Ishikawa (cell line): ENCODE measurements around the gene ZBTB20.

Experiments used
- CEBPB ChIP-seq: IDR thresholded peaks from 2 replicates; pipeline ENCODE4 v1.6.1; 2012
- CREB1 ChIP-seq: IDR thresholded peaks from 2 replicates; pipeline ENCODE4 v1.6.1; 2012; ENCODE audit warnings: low read depth
- EGR1 ChIP-seq: IDR thresholded peaks from 2 replicates; pipeline ENCODE4 v1.6.1; 2012
- EP300 ChIP-seq: IDR thresholded peaks from 2 replicates; pipeline ENCODE4 v1.6.1; 2012; ENCODE audit warnings: borderline replicate concordance
- FOXM1 ChIP-seq: IDR thresholded peaks from 2 replicates; pipeline ENCODE4 v1.6.1; 2012; ENCODE audit warnings: low read depth, borderline replicate concordance
- MAX ChIP-seq: IDR thresholded peaks from 2 replicates; pipeline ENCODE4 v1.6.1; 2012
- NFIC ChIP-seq: IDR thresholded peaks from 2 replicates; pipeline ENCODE4 v1.6.1; 2012
- RAD21 ChIP-seq: IDR thresholded peaks from 2 replicates; pipeline ENCODE4 v1.6.1; 2012; ENCODE audit warnings: low read depth
- REST ChIP-seq: IDR thresholded peaks from 2 replicates; pipeline ENCODE4 v1.6.1; 2012; ENCODE audit warnings: low read depth, mild to moderate bottlenecking
- TAF1 ChIP-seq: IDR thresholded peaks from 2 replicates; pipeline ENCODE4 v1.6.1; 2012; ENCODE audit warnings: low read depth, mild to moderate bottlenecking
- TCF12 ChIP-seq: IDR thresholded peaks from 2 replicates; pipeline ENCODE4 v1.6.1; 2012; ENCODE audit warnings: low read depth
- TEAD4 ChIP-seq: IDR thresholded peaks from 2 replicates; pipeline ENCODE4 v1.6.1; 2012
- USF1 ChIP-seq: IDR thresholded peaks from 2 replicates; pipeline ENCODE4 v1.6.1; 2012
- YY1 ChIP-seq: IDR thresholded peaks from 2 replicates; pipeline ENCODE4 v1.6.1; 2012; ENCODE audit warnings: low read depth
- ZBTB7A ChIP-seq: IDR thresholded peaks from 2 replicates; pipeline ENCODE4 v1.6.1; 2012; ENCODE audit warnings: low read depth

Gene ZBTB20

GRCh38 chr3:114700637-114701234 lies 446.4 kb downstream of the ZBTB20 start:
- no peak for TF ChIP-seq TCF12
- TF ChIP-seq EGR1 = no peak
- no peak for TF ChIP-seq RAD21
- no peak for TF ChIP-seq FOXM1
- TF ChIP-seq MAX = no peak
- no peak for TF ChIP-seq NFIC
- no peak for TF ChIP-seq CREB1
- TF ChIP-seq ZBTB7A = no peak
- no peak for TF ChIP-seq CEBPB
- TF ChIP-seq TEAD4 = no peak
- no peak for TF ChIP-seq REST
- no peak for TF ChIP-seq TAF1
- no peak for TF ChIP-seq USF1
- TF ChIP-seq YY1 = no peak
- TF ChIP-seq EP300 = no peak

GRCh38 chr3:114698146-114699105 lies 448.7 kb downstream of the ZBTB20 start:
- TF ChIP-seq MAX (no peak), USF1 (no peak), EGR1 (no peak), REST (no peak), EP300 (no peak), RAD21 (no peak), TEAD4 (no peak), NFIC (no peak), TAF1 (no peak), CEBPB (no peak), FOXM1 (no peak), CREB1 (no peak), TCF12 (no peak), YY1 (no peak), ZBTB7A (no peak)

GRCh38 chr3:114697401-114697800 lies 449.7 kb downstream of the ZBTB20 start:
- TF ChIP-seq TAF1 = no peak
- TF ChIP-seq CEBPB = peak; percentile 60; the same call in 1 of the 2 replicates

GRCh38 chr3:114694251-114694650 lies 452.8 kb downstream of the ZBTB20 start:
- TF ChIP-seq CREB1 (no peak), MAX (no peak), CEBPB (no peak), EP300 (no peak), TCF12 (no peak), REST (no peak), ZBTB7A (no peak), TAF1 (no peak), USF1 (no peak), NFIC (no peak), FOXM1 (no peak), RAD21 (no peak), TEAD4 (no peak), EGR1 (no peak), YY1 (no peak)
